NK-92 treated with Interleukin-12 subunit alpha and Interleukin-12 subunit beta, amount 100 ng/mL, for 24 hours (cell line): Measurements from ENCODE around the gene RAB8A.
"Not testable (repeated sequence)": the region's sequence is repeated elsewhere in the genome, so short reads cannot be mapped to it uniquely, and the experiment has no call there.

Experiments
- DNase-seq: peaks from one replicate; lab custom pipeline; 2025; lab: John Stamatoyannopoulos, UW

Gene RAB8A

DNA sequence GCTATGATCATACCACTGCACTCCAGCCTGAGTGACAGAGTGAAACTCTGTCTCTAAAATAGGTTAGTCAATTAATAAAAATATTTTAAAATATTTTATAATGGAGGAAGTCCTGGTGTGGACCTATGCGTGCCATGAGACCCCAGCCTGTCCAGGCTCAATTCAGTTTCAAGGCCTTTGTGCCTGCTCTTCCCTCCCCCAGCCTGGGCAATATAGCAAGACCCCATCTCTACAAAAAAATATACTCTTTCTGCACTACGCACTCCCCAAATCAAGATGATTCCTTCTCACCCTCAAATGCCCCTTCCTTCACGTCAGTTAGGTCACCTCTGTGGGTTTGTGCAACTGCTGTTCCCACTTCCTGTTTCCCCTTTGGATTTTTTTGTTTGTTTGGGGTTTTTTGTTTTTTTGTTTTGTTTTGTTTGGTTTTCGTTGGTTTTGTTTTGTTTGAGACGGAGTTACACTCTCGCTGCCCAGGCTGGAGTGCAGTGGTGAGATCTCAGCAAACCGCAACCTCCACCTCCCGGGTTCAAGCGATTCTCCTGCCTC lies 30.4 kb downstream of the RAB8A start:
- no peak for DNase-seq

DNA sequence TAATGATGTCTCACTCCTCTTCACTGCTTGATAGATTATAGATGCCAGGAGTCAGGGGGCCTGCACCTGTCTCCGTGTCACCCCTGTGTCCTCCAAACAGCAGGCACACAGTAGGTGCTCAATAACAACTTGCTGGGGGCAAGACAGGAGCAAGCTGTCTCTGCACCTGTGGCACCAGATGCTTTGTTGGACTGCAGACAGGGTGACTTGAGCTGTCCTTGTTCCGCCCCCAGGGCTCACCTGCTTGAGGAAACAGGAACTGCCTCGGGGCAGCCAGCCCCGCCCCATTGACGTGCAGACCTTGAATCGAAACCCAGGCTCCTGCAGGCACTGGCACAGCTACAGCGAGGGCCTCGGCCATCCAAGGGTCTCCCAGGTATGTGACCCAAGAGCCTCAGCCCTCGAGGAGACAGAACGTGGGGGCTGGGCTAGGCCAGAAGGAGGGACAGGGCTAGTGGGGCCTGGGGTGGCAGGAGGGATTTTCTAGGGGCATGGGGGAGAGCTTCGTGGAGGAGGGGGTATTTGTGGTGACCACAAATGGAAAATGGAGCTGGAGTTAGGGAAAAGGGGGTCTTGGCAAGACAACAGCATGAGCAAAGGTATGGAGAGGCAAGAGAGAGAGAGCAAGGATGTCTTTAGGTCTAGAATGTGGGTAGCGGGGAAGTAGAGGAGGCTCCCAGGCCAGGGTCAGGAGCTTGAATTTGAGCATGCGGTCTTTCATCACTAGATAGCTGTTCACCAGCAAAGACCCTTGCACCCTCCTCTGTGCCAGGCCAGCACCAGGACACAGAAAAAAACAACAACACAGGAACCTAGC lies 31.9 kb downstream of the RAB8A start, which contains the start of gene HSH2D:
HSH2D (plus strand) TSS at position 287 of the 817 bp plus-strand sequence. CDS start 5,066 bp downstream, outside the sequence.
- peak; percentile 72 for DNase-seq

DNA sequence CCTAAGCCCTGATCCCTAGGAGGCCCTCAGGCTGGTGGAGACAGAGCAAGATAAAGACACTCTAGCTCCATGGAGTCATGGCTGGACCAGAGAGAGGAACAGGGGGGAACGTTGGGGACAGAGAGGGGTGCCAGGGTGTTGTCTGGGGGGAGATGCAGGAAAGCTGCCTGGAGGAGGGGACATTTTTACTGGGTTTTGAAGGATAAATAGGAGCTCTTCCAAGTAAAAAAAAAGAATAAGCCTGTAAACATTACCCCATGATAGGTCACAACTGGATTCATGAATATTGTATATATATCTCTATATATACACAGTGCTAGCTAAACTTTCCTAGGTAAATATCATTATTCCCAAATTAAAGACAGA lies 32.5 kb downstream of the RAB8A start:
- DNase-seq: no peak

DNA sequence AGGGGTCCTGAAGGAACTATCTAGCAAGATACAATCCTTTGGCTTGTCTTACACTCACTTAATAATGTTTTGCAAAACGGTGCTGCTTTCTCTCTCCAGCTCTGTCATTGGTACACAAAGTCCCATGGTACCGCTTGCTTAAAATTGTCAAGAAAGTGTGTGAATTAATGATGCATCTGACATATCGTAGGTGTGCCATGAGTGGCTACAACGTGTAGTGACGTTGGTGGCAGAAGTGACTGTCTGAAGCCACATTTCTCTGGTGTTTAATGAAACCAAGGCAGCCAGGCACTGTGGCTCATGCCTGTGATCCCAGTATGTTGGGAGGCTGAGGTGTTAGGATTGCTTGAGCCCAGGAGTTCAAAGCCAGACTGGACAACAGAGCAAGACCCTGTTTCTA lies 34.4 kb downstream of the RAB8A start:
- DNase-seq: no peak

DNA sequence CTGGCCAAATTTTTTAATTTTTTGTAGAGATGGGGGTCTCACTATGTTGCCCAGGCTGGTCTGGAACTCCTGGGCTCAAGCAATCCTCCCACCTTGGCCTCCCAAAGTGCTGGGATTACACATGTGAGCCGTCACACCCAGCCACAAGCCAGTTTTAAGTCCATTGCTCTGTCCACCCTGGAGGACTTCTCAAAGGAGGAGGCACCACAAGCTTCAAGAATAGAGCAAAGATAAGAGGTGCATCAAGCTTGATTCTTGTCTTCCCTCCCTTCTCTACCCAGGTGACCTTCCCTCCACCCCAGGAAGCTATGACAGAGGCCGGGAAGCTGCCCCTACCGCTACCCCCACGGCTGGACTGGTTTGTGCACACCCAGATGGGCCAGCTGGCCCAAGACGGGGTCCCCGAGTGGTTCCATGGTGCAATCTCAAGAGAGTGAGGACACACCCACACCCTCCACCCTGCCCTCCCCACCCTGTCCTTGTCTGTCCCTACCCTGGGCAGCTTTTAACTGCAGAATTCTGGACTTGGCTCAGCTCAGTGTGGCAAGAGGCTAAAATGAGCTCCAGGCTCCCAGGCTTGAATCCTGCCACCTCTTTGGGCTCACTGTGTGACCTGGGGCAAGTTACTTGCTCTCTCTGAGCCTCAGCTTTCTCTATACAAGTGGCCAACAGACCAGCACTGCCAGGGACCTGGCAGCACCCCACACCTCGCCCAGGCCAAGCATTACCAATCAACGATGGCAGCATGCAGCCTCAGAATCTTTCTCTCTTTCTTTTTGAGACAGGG lies 36.9 kb downstream of the RAB8A start:
- no peak for DNase-seq

DNA sequence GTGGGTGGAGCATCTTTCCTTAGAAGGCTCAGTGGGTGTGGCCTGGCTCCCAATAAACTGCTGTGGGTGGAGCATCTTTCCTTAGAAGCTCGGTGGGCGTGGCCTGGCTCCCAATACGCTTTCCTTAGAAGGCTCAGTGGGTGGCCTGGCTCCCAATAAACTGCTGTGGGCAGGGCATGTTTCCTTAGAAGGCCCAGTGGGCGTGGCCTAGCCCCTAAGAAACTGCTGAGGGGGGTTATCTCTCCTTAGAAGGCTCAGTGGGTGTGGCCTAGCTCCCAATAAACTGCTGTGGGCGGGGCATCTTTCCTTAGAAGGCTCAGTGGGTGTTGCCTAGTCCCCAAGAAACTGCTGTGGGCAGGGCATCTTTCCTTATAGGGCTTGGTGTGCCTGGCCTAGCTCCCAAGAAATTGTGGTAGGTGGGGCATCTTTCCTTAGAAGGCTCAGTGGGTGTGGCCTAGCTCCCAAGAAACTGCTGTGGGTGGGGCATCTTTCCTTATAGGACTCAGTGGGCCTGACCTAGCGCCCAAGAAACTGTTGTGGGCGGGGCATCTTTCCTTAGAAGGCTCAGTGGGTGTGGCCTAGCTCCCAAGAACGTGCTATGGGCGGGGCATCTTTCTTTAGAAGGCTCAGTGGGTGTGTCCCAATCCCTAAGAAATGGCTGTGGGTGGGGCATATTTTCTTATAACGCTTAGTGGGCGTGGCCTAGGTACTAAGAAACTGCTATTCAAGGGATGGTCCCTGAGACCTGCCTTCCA lies 42.1 kb downstream of the RAB8A start:
- DNase-seq: no peak

DNA sequence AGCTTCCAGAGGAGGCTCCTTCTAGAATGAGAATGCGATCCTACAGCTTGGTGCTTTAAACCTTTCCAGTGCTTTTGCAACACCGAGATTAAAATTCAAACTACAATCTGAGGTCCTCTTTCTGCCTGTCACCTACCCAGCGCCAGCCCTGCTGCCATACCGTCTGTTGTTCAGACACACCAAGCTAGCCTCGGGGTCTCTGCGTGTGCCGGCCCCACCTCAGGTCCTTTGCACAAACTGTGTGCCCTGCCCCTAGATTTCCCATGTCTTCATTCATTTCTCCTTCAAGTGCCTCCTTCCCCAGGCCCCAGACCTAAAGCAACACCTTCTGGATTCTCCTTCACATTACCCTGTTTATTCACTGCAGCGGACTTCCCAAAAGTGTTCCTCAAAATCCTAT lies 42.9 kb downstream of the RAB8A start:
- no peak for DNase-seq

DNA sequence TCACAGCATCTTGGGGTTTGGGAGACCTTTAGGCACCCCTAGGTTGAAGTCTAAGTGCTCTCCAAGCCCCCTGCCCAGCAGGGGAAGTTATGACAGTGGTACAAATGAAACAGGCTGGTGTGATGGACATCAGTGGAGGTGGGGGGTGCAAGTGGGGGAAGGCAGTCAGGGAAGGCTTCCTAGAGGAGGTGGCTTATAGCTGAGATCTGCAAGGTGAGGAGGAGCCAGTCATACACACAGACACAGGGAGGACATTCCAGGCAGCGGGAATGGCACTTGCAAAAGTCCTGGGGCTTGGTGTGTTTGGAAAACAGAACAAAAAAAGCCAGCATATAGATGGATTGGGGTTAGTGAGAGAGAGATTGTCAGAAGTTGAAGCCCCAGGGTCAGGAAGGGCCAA lies 43.4 kb downstream of the RAB8A start:
- DNase-seq: no peak

DNA sequence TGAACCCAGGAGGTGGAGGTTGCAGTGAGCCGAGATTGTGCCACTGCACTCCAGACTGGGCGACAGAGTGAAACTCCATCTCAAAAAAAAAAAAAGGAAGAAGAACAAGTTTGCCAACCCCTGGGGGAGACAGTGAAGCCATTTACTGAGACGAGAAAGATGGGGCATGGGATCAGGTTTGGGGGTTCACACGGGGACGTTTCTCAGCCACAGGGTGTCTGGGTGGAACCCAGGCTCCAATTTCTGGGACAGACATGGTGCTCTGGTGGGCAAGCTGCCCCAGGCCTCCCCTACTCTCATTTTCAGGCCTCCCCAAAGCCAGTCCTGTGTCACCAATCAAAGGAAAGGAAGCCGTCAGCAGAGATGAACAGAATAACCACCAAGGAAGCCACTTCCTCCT lies 45.2 kb downstream of the RAB8A start:
- no peak for DNase-seq

DNA sequence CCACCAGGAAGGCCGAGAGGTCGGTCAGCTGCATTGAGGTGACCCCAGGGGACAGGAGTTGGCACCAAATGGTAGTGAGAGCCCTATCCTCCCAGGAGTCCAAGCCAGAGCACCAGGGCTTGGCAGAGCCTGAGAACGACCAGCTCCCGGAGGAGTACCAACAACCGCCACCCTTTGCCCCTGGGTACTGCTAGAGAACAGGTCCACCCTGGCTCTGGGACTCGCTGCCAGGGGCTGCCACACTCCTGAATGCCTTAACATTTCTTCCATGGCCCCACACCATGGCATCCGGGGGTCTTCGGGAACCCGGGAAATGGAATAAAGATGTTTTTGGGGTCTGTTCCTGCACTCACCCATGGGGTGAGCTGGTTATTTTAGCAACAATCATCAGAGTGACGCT lies 45.9 kb downstream of the RAB8A start:
- no peak for DNase-seq

DNA sequence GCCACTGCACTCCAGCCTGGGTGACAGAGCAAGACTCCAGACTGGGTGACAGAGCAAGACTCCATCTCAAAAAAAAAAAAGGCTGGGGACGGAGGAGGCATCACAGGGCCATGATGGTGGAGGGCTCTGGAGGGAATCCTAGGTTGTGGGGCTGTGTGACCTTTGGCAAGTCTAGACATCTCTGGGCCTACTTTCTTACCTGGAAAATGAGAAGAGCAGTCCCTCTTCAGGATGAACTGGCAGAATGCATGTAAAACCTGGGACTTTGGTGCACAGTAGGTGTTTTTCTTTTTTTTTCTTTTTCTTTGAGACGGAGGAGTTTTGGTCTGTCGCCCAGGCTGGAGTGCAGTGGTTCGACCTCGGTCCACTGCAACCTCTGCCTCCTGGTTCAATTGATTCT lies 48.0 kb downstream of the RAB8A start:
- DNase-seq: no peak

DNA sequence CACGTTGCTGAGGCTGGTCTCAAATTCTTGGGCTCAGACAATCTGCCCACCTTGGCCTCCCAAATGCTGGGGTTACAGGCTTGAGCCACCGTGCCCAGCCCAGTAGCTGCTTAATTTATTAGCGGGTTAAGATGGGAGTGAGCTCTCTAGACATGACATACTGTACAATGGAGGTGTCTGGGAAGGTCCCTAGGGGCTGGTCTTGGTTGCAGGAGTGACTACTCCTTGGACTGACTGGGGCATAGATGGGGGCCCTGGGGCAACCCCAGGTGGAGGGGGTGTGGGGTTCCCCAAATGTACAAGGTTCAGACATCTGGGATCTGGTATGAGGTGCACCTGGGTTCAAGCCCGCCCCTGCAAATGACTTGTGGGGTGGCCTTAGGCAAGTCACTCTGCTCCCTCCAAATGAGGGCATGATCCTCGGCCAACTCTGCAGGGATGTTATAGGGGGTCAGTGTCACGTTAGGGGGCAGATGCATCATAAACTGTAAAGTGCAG lies 48.8 kb downstream of the RAB8A start:
- DNase-seq: no peak

DNA sequence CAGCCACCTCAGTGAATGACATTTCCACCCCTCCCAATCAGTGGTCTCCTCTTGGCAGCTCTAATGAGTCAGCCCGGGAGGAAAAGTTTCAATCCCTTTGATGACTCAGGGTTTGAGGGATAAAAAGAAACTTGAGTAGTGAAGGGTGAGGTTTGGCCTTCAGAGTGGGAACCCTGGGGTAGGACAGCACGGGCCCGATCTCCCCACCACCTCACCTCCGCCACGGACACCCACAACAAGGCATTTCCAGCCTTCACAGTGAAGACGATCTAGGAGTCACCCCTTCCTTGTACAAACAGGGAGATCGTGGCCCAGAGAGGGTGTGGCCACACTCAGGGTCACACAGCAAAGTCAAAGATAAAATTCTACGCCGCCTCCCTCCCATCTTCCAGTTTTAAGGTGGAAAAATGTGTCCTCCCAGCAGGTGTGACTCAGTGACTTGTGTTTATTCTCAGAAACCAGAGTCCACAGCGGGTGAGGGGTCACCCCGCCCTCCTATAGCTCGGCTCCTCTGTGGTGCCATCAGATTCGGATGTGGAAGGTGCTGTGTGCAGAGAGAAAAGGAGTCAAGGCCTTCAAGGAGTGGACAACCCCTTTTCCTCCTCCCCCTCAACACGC lies 49.4 kb downstream of the RAB8A start:
- DNase-seq: no peak

DNA sequence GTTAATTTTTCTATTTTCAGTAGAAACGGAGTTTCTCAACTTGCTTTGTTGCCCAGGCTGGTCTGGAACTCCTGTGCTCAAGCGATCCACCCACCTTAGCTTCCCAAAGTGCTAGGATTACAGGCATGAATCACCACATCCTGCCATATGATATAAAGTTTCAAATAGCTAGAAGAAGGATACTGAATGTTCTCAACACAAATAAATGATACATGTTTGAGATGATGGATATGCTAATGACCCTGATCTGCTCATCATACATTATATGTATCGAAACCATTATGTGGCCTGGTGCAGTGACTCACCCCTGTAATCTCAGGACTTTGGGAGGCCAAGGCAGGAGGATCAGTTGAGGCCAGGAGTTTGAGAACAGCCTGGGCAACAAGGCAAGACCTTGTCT lies 50.2 kb downstream of the RAB8A start:
- no peak for DNase-seq

DNA sequence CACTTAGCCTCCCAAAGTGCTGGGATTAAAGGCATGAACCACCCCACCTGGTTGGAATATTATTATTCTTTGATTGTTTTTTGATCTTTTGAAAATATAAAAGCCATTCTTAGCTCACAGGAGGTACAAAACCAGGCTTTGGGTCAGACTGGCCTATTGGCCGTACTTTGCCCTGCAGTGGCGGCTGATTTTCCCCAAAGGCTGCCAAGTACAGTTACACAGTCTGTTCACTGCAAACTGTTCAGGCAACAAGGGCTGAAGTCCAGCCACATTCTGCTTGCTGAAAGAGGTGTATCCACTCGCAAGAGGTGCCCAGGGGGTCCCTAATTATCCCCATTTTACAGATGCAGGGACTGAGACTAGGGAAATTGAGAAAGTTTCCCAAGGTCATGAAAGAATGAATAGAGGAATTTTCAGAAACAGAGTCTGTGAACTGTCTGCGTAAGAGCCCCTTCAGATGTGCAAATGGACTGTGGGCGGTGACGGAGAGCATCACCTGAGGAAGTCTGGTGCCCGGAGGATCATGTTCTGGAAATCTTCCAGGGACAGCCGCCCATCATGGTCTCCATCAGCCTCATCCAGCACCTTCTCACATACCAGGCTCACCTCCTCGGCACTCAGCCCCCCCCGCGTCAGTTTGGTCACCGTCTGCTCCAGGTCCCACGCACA lies 52.7 kb downstream of the RAB8A start:
- no peak for DNase-seq

DNA sequence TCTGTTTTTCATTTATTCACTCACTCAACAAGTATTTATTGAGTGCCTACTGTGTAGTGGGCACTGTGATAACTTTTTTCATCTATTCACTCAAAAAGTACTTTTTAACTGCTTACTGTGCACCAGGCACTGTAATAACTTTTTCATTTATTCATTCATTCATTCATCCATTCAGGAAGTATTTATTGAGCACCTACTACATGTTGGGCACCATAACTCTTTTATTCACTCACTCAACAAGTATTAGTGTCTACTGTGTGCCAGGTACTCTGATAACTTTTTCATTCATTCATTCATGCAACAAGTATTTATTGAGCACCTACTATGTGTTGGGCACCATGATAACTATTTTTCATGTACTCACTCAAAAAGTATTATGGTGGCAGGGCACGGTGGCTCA lies 54.7 kb downstream of the RAB8A start:
- DNase-seq: no peak

DNA sequence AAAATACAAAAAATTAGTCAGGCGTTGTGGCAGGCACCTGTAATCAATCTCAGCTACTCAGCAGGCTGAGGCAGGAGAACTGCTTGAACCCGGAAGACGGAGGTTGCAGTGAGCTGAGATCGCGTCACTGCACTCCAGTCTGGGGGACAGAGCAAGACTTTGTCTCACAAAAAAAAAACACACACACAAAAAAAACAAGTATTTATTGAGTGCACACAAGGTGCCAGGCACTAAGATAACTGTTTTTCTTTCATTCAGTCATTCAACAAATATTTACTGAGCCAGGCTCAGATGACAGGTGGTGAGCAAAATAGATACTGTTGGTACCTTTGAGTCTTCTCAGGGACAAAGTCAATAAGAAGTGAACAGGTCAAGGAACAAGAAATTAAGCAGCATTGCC lies 55.4 kb downstream of the RAB8A start:
- no peak for DNase-seq

DNA sequence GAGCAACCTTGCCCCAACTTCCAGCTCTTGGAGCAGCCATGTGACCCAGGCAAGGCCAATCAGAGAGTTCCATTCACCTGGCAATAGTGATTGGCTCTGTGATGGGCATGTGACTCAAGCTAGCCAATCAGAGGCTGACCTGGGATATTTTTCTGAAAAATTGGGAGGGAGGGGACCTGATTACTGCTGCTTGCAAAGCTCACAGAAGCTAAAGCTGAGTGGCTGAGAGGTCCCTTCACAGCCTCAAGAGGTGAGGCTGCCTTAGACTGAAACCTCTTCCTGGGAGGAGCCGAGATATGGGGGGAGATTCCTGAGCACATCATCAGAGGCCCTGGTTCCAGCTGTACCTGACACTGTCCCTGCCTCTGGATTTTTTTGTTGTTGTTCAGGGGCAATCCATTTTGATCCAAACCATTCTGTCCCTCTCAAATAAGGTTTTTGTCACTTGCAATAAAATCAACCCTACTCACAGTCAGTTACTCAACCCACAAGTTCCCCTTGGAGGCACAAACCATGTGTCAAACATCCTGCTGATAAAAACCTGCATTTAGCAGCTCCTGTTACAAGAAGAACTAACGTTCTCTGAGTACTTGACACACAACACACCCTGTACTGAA lies 56.9 kb downstream of the RAB8A start:
- no peak for DNase-seq

DNA sequence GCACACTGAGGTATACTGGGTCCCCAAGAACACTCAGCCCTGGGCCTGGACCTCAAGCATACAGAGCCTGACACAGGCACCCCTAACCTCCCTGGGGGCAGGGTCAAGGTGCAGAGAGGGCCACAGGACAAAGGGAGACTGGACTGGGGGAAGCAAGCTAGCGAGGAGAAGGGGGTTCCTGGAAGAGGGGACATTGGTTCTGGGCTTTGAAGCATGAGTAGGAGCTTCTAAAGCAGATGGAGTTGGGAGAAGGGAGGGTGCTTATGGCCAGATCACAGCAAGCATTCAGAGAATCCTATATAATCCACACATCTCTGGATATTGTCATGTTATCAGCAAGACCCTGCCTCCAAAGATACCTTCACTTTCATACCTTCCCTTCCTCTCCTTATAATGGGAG lies 58.4 kb downstream of the RAB8A start:
- DNase-seq: no peak

DNA sequence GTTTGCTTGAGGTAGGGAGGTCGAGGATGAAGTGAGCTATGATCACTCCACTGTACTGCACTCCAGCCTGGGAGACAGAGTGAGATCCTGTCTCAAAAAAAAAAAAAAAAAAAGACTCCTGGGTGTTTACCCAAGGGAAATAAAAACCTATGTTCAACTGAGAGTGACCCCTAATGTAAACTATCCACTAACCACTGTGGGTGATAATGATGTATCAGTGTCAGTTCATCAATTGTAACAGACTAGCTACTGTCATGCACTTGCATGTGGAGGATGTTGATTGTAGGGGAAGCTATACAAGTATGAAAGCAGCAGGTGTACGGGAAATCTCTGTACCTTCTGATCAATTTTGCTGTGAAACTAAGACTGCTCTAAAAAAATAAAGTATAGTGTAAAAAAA lies 64.3 kb downstream of the RAB8A start:
- DNase-seq: no peak

DNA sequence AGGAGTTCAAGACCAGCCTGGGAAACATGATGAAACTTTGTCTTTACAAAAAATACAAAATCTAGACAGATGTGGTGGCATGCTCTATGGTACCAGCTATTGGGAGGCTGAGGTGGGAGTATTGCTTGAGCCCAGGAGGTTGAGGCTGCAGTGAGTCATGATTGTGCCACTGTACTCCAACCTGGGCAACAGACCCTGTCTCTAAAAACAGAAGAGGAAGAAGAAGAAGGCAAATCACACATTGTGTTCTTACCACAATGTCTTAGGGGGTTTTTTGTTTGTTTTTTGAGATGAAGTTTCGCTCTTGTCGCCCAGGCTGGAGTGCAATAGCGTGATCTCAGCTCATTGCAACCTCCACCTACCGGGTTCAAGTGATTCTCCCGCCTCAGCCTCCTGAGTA lies 67.2 kb downstream of the RAB8A start:
- not testable (repeated sequence) for DNase-seq
